MM.1S (cell line): ENCODE data around the gene NTMT1.

Experiments used
- EZH2 ChIP-seq: fragments of 300-600 bp; sonication (generic); optimal IDR thresholded peaks from 2 replicates; pipeline ENCODE3; 2017; ENCODE audit warnings: low read depth, mild to moderate bottlenecking, antibody characterized with exemption, low read length, mixed read lengths
- EZH2phosphoT487 ChIP-seq: fragments of 300-600 bp; sonication (generic); IDR thresholded peaks from 2 replicates; pipeline ENCODE4 v1.6.1; 2018; ENCODE audit warnings: antibody characterized with exemption, low read length
- TF ChIP-seq, protein P1 (sequence below): fragments of 300-600 bp; sonication (generic); IDR thresholded peaks from 2 replicates; pipeline ENCODE4 v1.5.1; 2016; ENCODE audit warnings: antibody characterized with exemption, low read length, mixed read lengths

DNA sequence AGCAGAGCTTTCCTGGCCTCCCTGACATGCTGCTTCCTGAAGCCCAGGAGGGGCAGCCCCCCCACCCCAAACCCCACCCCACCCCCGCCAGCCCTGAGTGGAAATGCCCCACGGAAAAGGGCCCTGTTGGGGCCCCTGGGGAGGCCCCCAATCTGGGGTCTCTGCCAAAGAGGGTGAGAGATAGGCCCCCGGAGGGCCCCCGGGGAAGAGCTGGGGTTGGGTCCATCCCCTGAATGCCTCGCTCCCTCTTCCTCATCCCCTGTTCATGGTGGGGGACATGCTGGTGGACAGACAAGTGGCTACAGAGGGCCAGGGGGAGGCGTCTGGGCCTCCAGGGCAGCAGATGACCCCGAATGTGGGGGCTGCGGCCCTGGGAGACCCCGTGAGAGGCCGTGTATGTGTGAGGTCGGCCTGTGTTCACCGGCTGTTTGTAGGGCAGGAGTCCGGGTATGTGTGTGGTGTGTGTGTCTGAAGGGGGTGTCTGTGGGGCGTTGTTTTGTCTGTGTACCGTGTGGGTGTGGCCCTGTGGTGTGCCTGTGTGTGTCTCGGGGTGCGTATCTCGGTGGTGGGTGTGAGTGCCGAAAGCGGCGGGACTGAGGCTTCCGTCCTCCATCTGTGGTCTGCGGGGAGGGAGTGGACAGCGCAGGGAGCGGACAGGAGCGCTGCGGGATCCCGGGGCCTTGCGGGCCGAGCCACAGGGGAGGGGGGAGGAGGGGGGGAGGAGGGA, 16.3 kb upstream of the NTMT1 start:
- TF ChIP-seq, protein P1, sequence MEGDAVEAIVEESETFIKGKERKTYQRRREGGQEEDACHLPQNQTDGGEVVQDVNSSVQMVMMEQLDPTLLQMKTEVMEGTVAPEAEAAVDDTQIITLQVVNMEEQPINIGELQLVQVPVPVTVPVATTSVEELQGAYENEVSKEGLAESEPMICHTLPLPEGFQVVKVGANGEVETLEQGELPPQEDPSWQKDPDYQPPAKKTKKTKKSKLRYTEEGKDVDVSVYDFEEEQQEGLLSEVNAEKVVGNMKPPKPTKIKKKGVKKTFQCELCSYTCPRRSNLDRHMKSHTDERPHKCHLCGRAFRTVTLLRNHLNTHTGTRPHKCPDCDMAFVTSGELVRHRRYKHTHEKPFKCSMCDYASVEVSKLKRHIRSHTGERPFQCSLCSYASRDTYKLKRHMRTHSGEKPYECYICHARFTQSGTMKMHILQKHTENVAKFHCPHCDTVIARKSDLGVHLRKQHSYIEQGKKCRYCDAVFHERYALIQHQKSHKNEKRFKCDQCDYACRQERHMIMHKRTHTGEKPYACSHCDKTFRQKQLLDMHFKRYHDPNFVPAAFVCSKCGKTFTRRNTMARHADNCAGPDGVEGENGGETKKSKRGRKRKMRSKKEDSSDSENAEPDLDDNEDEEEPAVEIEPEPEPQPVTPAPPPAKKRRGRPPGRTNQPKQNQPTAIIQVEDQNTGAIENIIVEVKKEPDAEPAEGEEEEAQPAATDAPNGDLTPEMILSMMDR, result no peak
- TF ChIP-seq EZH2, result no peak
- TF ChIP-seq EZH2phosphoT487, result no peak
